CD4-positive, alpha-beta memory T cell (primary cell): ENCODE results near the gene PPP1R8. TPM values are rescaled to one million over a fixed set of nuclear protein-coding genes. Genes with fewer than 3 reads are reported as not detected.
"Not testable (repeated sequence)": the region's sequence is repeated elsewhere in the genome, so short reads cannot be mapped to it uniquely, and the experiment has no call there.

Experiments
- CTCF ChIA-PET: fragments of 350-600 bp; sonication (Branson Sonifier 250); formaldehyde crosslinking; loops from one replicate; lab custom pipeline; 2021; ENCODE audit warnings: inconsistent platforms; ENCODE audit not compliant: partially characterized antibody; lab: Charles Lee
- POLR2A ChIA-PET: fragments of 350-600 bp; sonication (Branson Sonifier 250); formaldehyde crosslinking; loops from one replicate; lab custom pipeline; 2021; ENCODE audit not compliant: partially characterized antibody; lab: Charles Lee
- DNase-seq, 5 donors: peaks; one replicate each; pipeline versions ENCODE4 v3.0.0 to v3.0.0-alpha.2; 2020 to 2022; ENCODE audit warnings: mixed read lengths in 1 of 5
- H3K27ac ChIP-seq: one replicate; pipeline ENCODE4 v1.7.0; 2013; ENCODE audit warnings: low read depth, low read length
- H3K27me3 ChIP-seq: 2 replicates; pipeline ENCODE4 v1.7.0; 2013; ENCODE audit warnings: mild to moderate bottlenecking, low read length, moderate library complexity; ENCODE audit not compliant: insufficient read depth
- H3K36me3 ChIP-seq: 2 replicates; pipeline ENCODE4 v1.7.0; 2013; ENCODE audit warnings: mild to moderate bottlenecking, low read length, moderate library complexity; ENCODE audit not compliant: insufficient read depth
- H3K4me1 ChIP-seq: 2 replicates; pipeline ENCODE4 v1.7.0; 2013; ENCODE audit warnings: mild to moderate bottlenecking, low read length, moderate library complexity; ENCODE audit not compliant: insufficient read depth
- H3K4me3 ChIP-seq, 2 donors: one replicate each; pipeline ENCODE4 v1.7.0; 2013; ENCODE audit warnings: low read length in 2 of 2, mild to moderate bottlenecking in 1 of 2
- H3K9me3 ChIP-seq, 2 donors: one replicate each; pipeline ENCODE4 v1.7.0; 2013; ENCODE audit warnings: low read length in 2 of 2, control low read depth in 1 of 2; ENCODE audit not compliant: control insufficient read depth in 1 of 2
- H3K27ac Mint-ChIP-seq, 7 donors: one replicate each; pipeline ENCODE4 v1.8.0; 2020 to 2021; ENCODE audit warnings: mixed read lengths in 7 of 7, mild to moderate bottlenecking in 6 of 7, inconsistent platforms in 3 of 7, moderate library complexity in 3 of 7
- H3K27me3 Mint-ChIP-seq, 2 donors: one replicate each; pipeline ENCODE4 v1.8.0; 2020 to 2021; ENCODE audit warnings: mixed read lengths in 2 of 2
- H3K36me3 Mint-ChIP-seq, 2 donors: one replicate each; pipeline ENCODE4 v1.8.0; 2020 to 2021; ENCODE audit warnings: mixed read lengths in 2 of 2, inconsistent platforms in 1 of 2, mild to moderate bottlenecking in 1 of 2
- H3K4me1 Mint-ChIP-seq, 4 donors: one replicate each; pipeline ENCODE4 v1.8.0; 2020 to 2021; ENCODE audit warnings: mixed read lengths in 4 of 4, mild to moderate bottlenecking in 1 of 4
- H3K4me3 Mint-ChIP-seq, 8 donors: one replicate each; pipeline ENCODE4 v1.8.0; 2020 to 2021; ENCODE audit warnings: mixed read lengths in 8 of 8, mild to moderate bottlenecking in 7 of 8, moderate library complexity in 6 of 8, inconsistent platforms in 3 of 8
- H3K9me3 Mint-ChIP-seq, 8 donors: one replicate each; pipeline ENCODE4 v1.8.0; 2020 to 2021; ENCODE audit warnings: mixed read lengths in 8 of 8, mild to moderate bottlenecking in 5 of 8, inconsistent platforms in 3 of 8, moderate library complexity in 1 of 8
- intact Hi-C: fragments of 100-400 bp; cut with micrococcal nuclease; formaldehyde crosslinking; loops from one replicate; pipeline ENCODE4 v1.15.1; 2023
- polyA plus RNA-seq, 2 donors: library from polyadenylated mRNA; unstranded; fragments of 300-500 nt; fragmentation: Illumina TruSeq; gene quantifications; one replicate each; pipeline ENCODE4 v1.2.3, GENCODE V29; 2021
- total RNA-seq, 2 experiments: library from RNA; stranded (reverse); gene quantifications; one replicate each; pipeline ENCODE4 v1.2.3, GENCODE V29; 2021

Gene PPP1R8
- total and polyA plus RNA-seq, 4 experiments from 2014 or later = 27.8 to 45.8 (median 40.0) TPM

- no peak for DNase-seq
- H3K36me3 ChIP-seq = peaks cover 1% of the 10 kb centered on the region
- peaks cover 4% of the 10 kb centered on the region for H3K4me1 ChIP-seq
- H3K9me3 ChIP-seq = no peaks in the 10 kb centered on the region
- CTCF ChIA-PET = interaction anchor here (0.6 to 5.8 kb wide), 19 partner anchors 8 to 437 kb away, joined by 3 to 56 read pairs (median 3); partner anchors contain the start of gene XKR8
- H3K27ac ChIP-seq = no peak overlapping the region
- Mint-ChIP-seq H3K9me3 (no peaks in the 10 kb centered on the region), H3K4me3 (no peak overlapping the region), H3K27me3 (no peaks in the 10 kb centered on the region), H3K36me3 (peaks cover under 1 to 1% of the 10 kb centered on the region in 2 donors), H3K27ac (peak overlapping the region in 1 of 7 donors; percentile 49), H3K4me1 (peaks cover 6 to 17% (median 10%) of the 10 kb centered on the region in 4 donors)
- POLR2A ChIA-PET = interaction anchor here (1.4 kb wide), 1 partner anchor 123 kb away, joined by 9 read pairs; no protein-coding TSS in a partner anchor
- H3K27me3 ChIP-seq = no peaks in the 10 kb centered on the region
- no peak overlapping the region for H3K4me3 ChIP-seq
- intact Hi-C loops = no loop called here
Observed at GRCh38 chr1:27856561-27857343, 26.2 kb downstream of the PPP1R8 start.

- H3K36me3 Mint-ChIP-seq, H3K4me1 ChIP-seq, DNase-seq, H3K4me3 Mint-ChIP-seq, H3K27ac Mint-ChIP-seq, H3K27me3 ChIP-seq, H3K9me3 ChIP-seq, intact Hi-C loops, H3K9me3 Mint-ChIP-seq, H3K4me3 ChIP-seq, H3K27ac ChIP-seq, H3K27me3 Mint-ChIP-seq, H3K36me3 ChIP-seq: not testable (repeated sequence)
- peaks cover 9 to 21% (median 10%) of the 10 kb centered on the region in 4 donors for H3K4me1 Mint-ChIP-seq
- ChIA-PET CTCF (interaction anchor here (0.8 to 5.8 kb wide), 19 partner anchors 9 to 352 kb away, joined by 3 to 56 read pairs (median 4); no protein-coding TSS in a partner anchor), POLR2A (interaction anchor here (0.5 to 1.4 kb wide), 8 partner anchors 12 to 122 kb away, joined by 3 to 9 read pairs (median 4); partner anchors contain the start of genes THEMIS2 and XKR8)
Observed at GRCh38 chr1:27857552-27857951, 27.0 kb downstream of the PPP1R8 start.

- Histone ChIP-seq H3K27ac (no peak overlapping the region), H3K4me3 (no peak overlapping the region), H3K27me3 (no peaks in the 10 kb centered on the region), H3K4me1 (peaks cover 14% of the 10 kb centered on the region), H3K9me3 (no peaks in the 10 kb centered on the region), H3K36me3 (no peaks in the 10 kb centered on the region)
- ChIA-PET CTCF (interaction anchor here (0.6 to 5.8 kb wide), 21 partner anchors 10 to 351 kb away, joined by 3 to 56 read pairs (median 4); no protein-coding TSS in a partner anchor), POLR2A (interaction anchor here (0.5 to 1.4 kb wide), 8 partner anchors 11 to 121 kb away, joined by 3 to 9 read pairs (median 4); partner anchors contain the start of genes THEMIS2 and XKR8)
- peaks cover 0 to 1% of the 10 kb centered on the region in 2 donors for H3K36me3 Mint-ChIP-seq
- H3K27me3 Mint-ChIP-seq = no peaks in the 10 kb centered on the region
- H3K27ac Mint-ChIP-seq = peak overlapping the region in 3 of 7 donors; percentile 15 to 65 (median 43)
- H3K9me3 Mint-ChIP-seq = no peaks in the 10 kb centered on the region
- peaks cover 13 to 28% (median 17%) of the 10 kb centered on the region in 4 donors for H3K4me1 Mint-ChIP-seq
- peak overlapping the region in 2 of 8 donors; percentile 16 to 43 for H3K4me3 Mint-ChIP-seq
- peak; percentile 77 to 81 (median 79) for DNase-seq
- intact Hi-C loops = loop anchor here (2.0 kb wide), 4 partner anchors 28 to 350 kb away; partner anchors contain the start of gene EYA3
Observed at GRCh38 chr1:27858072-27858948, 27.7 kb downstream of the PPP1R8 start.

GRCh38 chr1:27858949-27859576 lies 28.5 kb downstream of the PPP1R8 start:
- Mint-ChIP-seq H3K27me3 (no peaks in the 10 kb centered on the region), H3K4me3 (no peak overlapping the region), H3K4me1 (peaks cover 18 to 35% (median 23%) of the 10 kb centered on the region in 4 donors), H3K9me3 (no peaks in the 10 kb centered on the region), H3K27ac (no peak overlapping the region), H3K36me3 (peaks cover 0 to 1% of the 10 kb centered on the region in 2 donors)
- peaks cover 21% of the 10 kb centered on the region for H3K4me1 ChIP-seq
- H3K9me3 ChIP-seq = no peaks in the 10 kb centered on the region
- ChIA-PET POLR2A (no interaction called here), CTCF (interaction anchor here (0.6 to 5.8 kb wide), 4 partner anchors 39 to 122 kb away, joined by 3 to 56 read pairs (median 10); no protein-coding TSS in a partner anchor)
- no peak overlapping the region for H3K4me3 ChIP-seq
- no peak for DNase-seq
- no peaks in the 10 kb centered on the region for H3K36me3 ChIP-seq
- H3K27ac ChIP-seq = no peak overlapping the region
- H3K27me3 ChIP-seq = no peaks in the 10 kb centered on the region
- intact Hi-C loops = loop anchor here (2.0 kb wide), 4 partner anchors 28 to 350 kb away; partner anchors contain the start of gene EYA3

- Histone ChIP-seq H3K4me1 (peaks cover 31% of the 10 kb centered on the region), H3K27me3 (no peaks in the 10 kb centered on the region), H3K4me3 (no peak overlapping the region), H3K27ac (no peak overlapping the region), H3K36me3 (no peaks in the 10 kb centered on the region), H3K9me3 (no peaks in the 10 kb centered on the region)
- DNase-seq = no peak
- Mint-ChIP-seq H3K4me1 (peaks cover 20 to 54% (median 30%) of the 10 kb centered on the region in 4 donors), H3K9me3 (no peaks in the 10 kb centered on the region), H3K4me3 (peak overlapping the region in 1 of 8 donors; percentile 20), H3K36me3 (peaks cover 0 to 1% of the 10 kb centered on the region in 2 donors), H3K27ac (peak overlapping the region in 2 of 7 donors; percentile 29 to 90), H3K27me3 (no peaks in the 10 kb centered on the region)
- POLR2A ChIA-PET = no interaction called here
- CTCF ChIA-PET = no interaction called here
- intact Hi-C loops = loop anchor here (1.0 kb wide), 1 partner anchor 118 kb away; no protein-coding TSS in a partner anchor
Observed at GRCh38 chr1:27861436-27861835, 30.9 kb downstream of the PPP1R8 start.

GRCh38 chr1:27862004-27862403 lies 31.4 kb downstream of the PPP1R8 start:
- H3K4me3 Mint-ChIP-seq = peak overlapping the region in 2 of 8 donors; percentile 15 to 45
- H3K27ac Mint-ChIP-seq = peak overlapping the region in 1 of 7 donors; percentile 41
- no peak overlapping the region for H3K4me3 ChIP-seq
- no peaks in the 10 kb centered on the region for H3K9me3 ChIP-seq
- peaks cover 19 to 53% (median 31%) of the 10 kb centered on the region in 4 donors for H3K4me1 Mint-ChIP-seq
- ChIA-PET CTCF (no interaction called here), POLR2A (no interaction called here)
- no peaks in the 10 kb centered on the region for H3K27me3 ChIP-seq
- peaks cover 33% of the 10 kb centered on the region for H3K4me1 ChIP-seq
- intact Hi-C loops = no loop called here
- no peaks in the 10 kb centered on the region for H3K9me3 Mint-ChIP-seq
- no peaks in the 10 kb centered on the region for H3K36me3 ChIP-seq
- H3K27ac ChIP-seq = no peak overlapping the region
- DNase-seq = no peak
- H3K27me3 Mint-ChIP-seq = no peaks in the 10 kb centered on the region
- peaks cover 0 to 1% of the 10 kb centered on the region in 2 donors for H3K36me3 Mint-ChIP-seq
